Naive thymus-derived CD4-positive, alpha-beta T cell (primary cell): ENCODE results near the gene CNTN5. TPM values are rescaled to one million over a fixed set of nuclear protein-coding genes. Genes with fewer than 3 reads are reported as not detected.

Experiments used
- ATAC-seq: fragments of 150-1000 bp; cut with Tn5 transposase; 2 replicates; pipeline ENCODE4 v1.10.0; 2021; ENCODE audit warnings: mild to moderate bottlenecking, moderate library complexity
- CTCF ChIA-PET: fragments of 350-600 bp; sonication (Branson Sonifier 250); formaldehyde crosslinking; loops from one replicate; lab custom pipeline; 2021; ENCODE audit warnings: antibody characterized with exemption; lab: Charles Lee
- POLR2A ChIA-PET: fragments of 350-600 bp; sonication (Branson Sonifier 250); formaldehyde crosslinking; loops from one replicate; lab custom pipeline; 2021; ENCODE audit warnings: antibody characterized with exemption, inconsistent platforms; lab: Charles Lee
- DNase-seq, 9 donors: peaks; one replicate each; pipeline versions ENCODE4 v3.0.0 to v3.0.0-alpha.2; 2020 to 2022; ENCODE audit warnings: mixed read lengths in 1 of 9
- H3K27ac ChIP-seq: one replicate; pipeline ENCODE4 v1.7.0; 2013; ENCODE audit warnings: mild to moderate bottlenecking, low read depth, low read length, moderate library complexity
- H3K27me3 ChIP-seq, 2 donors: one replicate each; pipeline ENCODE4 v1.7.0; 2013; ENCODE audit warnings: low read length in 2 of 2, mild to moderate bottlenecking in 2 of 2, moderate library complexity in 2 of 2; ENCODE audit not compliant: control insufficient read depth in 2 of 2, insufficient read depth in 2 of 2
- H3K36me3 ChIP-seq, 3 experiments: 1 replicate in 2 of 3; 2 replicates in 1 of 3; pipeline ENCODE4 v1.7.0; 2013; ENCODE audit warnings: low read length in 3 of 3, mild to moderate bottlenecking in 3 of 3, moderate library complexity in 1 of 3; ENCODE audit not compliant: insufficient read depth in 3 of 3, control insufficient read depth in 2 of 3
- H3K4me1 ChIP-seq, 2 donors: one replicate each; pipeline ENCODE4 v1.7.0; 2013; ENCODE audit warnings: low read length in 2 of 2, mild to moderate bottlenecking in 2 of 2, moderate library complexity in 1 of 2; ENCODE audit not compliant: control insufficient read depth in 2 of 2, insufficient read depth in 2 of 2
- H3K4me3 ChIP-seq: 2 replicates; pipeline ENCODE4 v1.7.0; 2013; ENCODE audit warnings: mild to moderate bottlenecking, low read length
- H3K9me3 ChIP-seq, 3 experiments: 1 replicate in 2 of 3; 2 replicates in 1 of 3; pipeline ENCODE4 v1.7.0; 2013; ENCODE audit warnings: low read length in 3 of 3; ENCODE audit not compliant: control insufficient read depth in 2 of 3
- H3K27ac Mint-ChIP-seq, 9 donors: one replicate each; pipeline ENCODE4 v1.8.0; 2020 to 2022; ENCODE audit warnings: mixed read lengths in 9 of 9, mild to moderate bottlenecking in 8 of 9, moderate library complexity in 5 of 9, inconsistent platforms in 2 of 9
- H3K27me3 Mint-ChIP-seq, 5 donors: one replicate each; pipeline ENCODE4 v1.8.0; 2021 to 2022; ENCODE audit warnings: mixed read lengths in 5 of 5, mild to moderate bottlenecking in 1 of 5
- H3K36me3 Mint-ChIP-seq, 5 donors: one replicate each; pipeline ENCODE4 v1.8.0; 2020 to 2022; ENCODE audit warnings: mixed read lengths in 5 of 5, mild to moderate bottlenecking in 3 of 5, inconsistent platforms in 1 of 5
- H3K4me1 Mint-ChIP-seq, 7 donors: one replicate each; pipeline ENCODE4 v1.8.0; 2020 to 2022; ENCODE audit warnings: mixed read lengths in 7 of 7, mild to moderate bottlenecking in 3 of 7, inconsistent platforms in 1 of 7
- H3K4me3 Mint-ChIP-seq, 10 donors: one replicate each; pipeline ENCODE4 v1.8.0; 2020 to 2022; ENCODE audit warnings: mild to moderate bottlenecking in 10 of 10, mixed read lengths in 10 of 10, moderate library complexity in 6 of 10, inconsistent platforms in 2 of 10
- H3K9me3 Mint-ChIP-seq, 11 donors: one replicate each; pipeline ENCODE4 v1.8.0; 2020 to 2022; ENCODE audit warnings: mixed read lengths in 11 of 11, mild to moderate bottlenecking in 4 of 11, inconsistent platforms in 1 of 11, moderate library complexity in 1 of 11
- intact Hi-C, 2 donors: fragments of 100-400 bp; cut with micrococcal nuclease; formaldehyde crosslinking; loops; one replicate each; pipeline ENCODE4 v1.15.1; 2023
- polyA plus RNA-seq, 2 donors: library from polyadenylated mRNA; unstranded; fragments of 300-500 nt; fragmentation: Illumina TruSeq; gene quantifications; one replicate each; pipeline ENCODE4 v1.2.3, GENCODE V29; 2021
- total RNA-seq, 6 experiments: library from RNA in 5 of 6; stranded (reverse) in 5 of 6; gene quantifications; 1 replicate in 5 of 6; 2 replicates in 1 of 6; pipeline ENCODE4 v1.2.3 and lab custom pipeline; 2021 to 2026

The CNTN5 gene
- total and polyA plus RNA-seq, 7 experiments from 2014 or later: not detected

- ATAC-seq (no peak), DNase-seq (no peak)
- H3K27me3 ChIP-seq: no peaks in the 10 kb centered on the region
- Mint-ChIP-seq H3K27ac (no peak overlapping the region), H3K36me3 (no peaks in the 10 kb centered on the region), H3K9me3 (peaks cover 3 to 22% (median 6%) of the 10 kb centered on the region in 11 donors), H3K27me3 (no peaks in the 10 kb centered on the region), H3K4me1 (no peaks in the 10 kb centered on the region), H3K4me3 (no peak overlapping the region)
- no peak overlapping the region for H3K4me3 ChIP-seq
- POLR2A ChIA-PET: no interaction called here
- intact Hi-C loops: no loop called here
- CTCF ChIA-PET: no interaction called here
- no peak overlapping the region for H3K27ac ChIP-seq
- no peaks in the 10 kb centered on the region for H3K36me3 ChIP-seq
- no peaks in the 10 kb centered on the region for H3K4me1 ChIP-seq
- H3K9me3 ChIP-seq: no peaks in the 10 kb centered on the region
Observed at GRCh38 chr11:99987821-99988470, 967.2 kb downstream of the CNTN5 start.

GRCh38 chr11:99988471-99988837 lies 967.7 kb downstream of the CNTN5 start:
- DNase-seq (no peak), ATAC-seq (no peak)
- no peaks in the 10 kb centered on the region for H3K36me3 Mint-ChIP-seq
- no peaks in the 10 kb centered on the region for H3K4me1 ChIP-seq
- no peak overlapping the region for H3K27ac Mint-ChIP-seq
- H3K27me3 ChIP-seq: no peaks in the 10 kb centered on the region
- no peaks in the 10 kb centered on the region for H3K27me3 Mint-ChIP-seq
- intact Hi-C loops: no loop called here
- H3K9me3 ChIP-seq: no peaks in the 10 kb centered on the region
- peaks cover 2 to 17% (median 6%) of the 10 kb centered on the region in 11 donors for H3K9me3 Mint-ChIP-seq
- ChIA-PET POLR2A (no interaction called here), CTCF (no interaction called here)
- H3K4me1 Mint-ChIP-seq: no peaks in the 10 kb centered on the region
- H3K4me3 Mint-ChIP-seq: no peak overlapping the region
- H3K4me3 ChIP-seq: no peak overlapping the region
- no peaks in the 10 kb centered on the region for H3K36me3 ChIP-seq
- H3K27ac ChIP-seq: no peak overlapping the region

GRCh38 chr11:100003985-100004384 lies 983.2 kb downstream of the CNTN5 start:
- Mint-ChIP-seq H3K4me1 (no peaks in the 10 kb centered on the region), H3K36me3 (no peaks in the 10 kb centered on the region), H3K9me3 (peaks cover 0 to 26% (median 9%) of the 10 kb centered on the region in 11 donors), H3K27me3 (no peaks in the 10 kb centered on the region), H3K27ac (no peak overlapping the region), H3K4me3 (no peak overlapping the region)
- H3K27ac ChIP-seq: no peak overlapping the region
- CTCF ChIA-PET: no interaction called here
- no peaks in the 10 kb centered on the region for H3K27me3 ChIP-seq
- POLR2A ChIA-PET: no interaction called here
- H3K4me1 ChIP-seq: no peaks in the 10 kb centered on the region
- ATAC-seq: no peak
- intact Hi-C loops: no loop called here
- DNase-seq: no peak
- no peaks in the 10 kb centered on the region for H3K9me3 ChIP-seq
- H3K36me3 ChIP-seq: no peaks in the 10 kb centered on the region
- H3K4me3 ChIP-seq: no peak overlapping the region

- Mint-ChIP-seq H3K9me3 (peaks cover 0 to 32% (median 9%) of the 10 kb centered on the region in 11 donors), H3K4me1 (no peaks in the 10 kb centered on the region), H3K27ac (no peak overlapping the region), H3K4me3 (no peak overlapping the region), H3K27me3 (no peaks in the 10 kb centered on the region), H3K36me3 (no peaks in the 10 kb centered on the region)
- H3K27me3 ChIP-seq: no peaks in the 10 kb centered on the region
- H3K9me3 ChIP-seq: no peaks in the 10 kb centered on the region
- POLR2A ChIA-PET: no interaction called here
- intact Hi-C loops: no loop called here
- H3K27ac ChIP-seq: no peak overlapping the region
- CTCF ChIA-PET: no interaction called here
- H3K4me1 ChIP-seq: no peaks in the 10 kb centered on the region
- ATAC-seq: no peak
- H3K36me3 ChIP-seq: no peaks in the 10 kb centered on the region
- H3K4me3 ChIP-seq: no peak overlapping the region
- no peak for DNase-seq
Observed at GRCh38 chr11:100004541-100004940, 983.8 kb downstream of the CNTN5 start.

GRCh38 chr11:100008417-100008816 lies 987.7 kb downstream of the CNTN5 start:
- no peak overlapping the region for H3K27ac Mint-ChIP-seq
- POLR2A ChIA-PET: no interaction called here
- Histone ChIP-seq H3K27ac (no peak overlapping the region), H3K36me3 (no peaks in the 10 kb centered on the region), H3K4me3 (no peak overlapping the region), H3K9me3 (no peaks in the 10 kb centered on the region), H3K4me1 (no peaks in the 10 kb centered on the region), H3K27me3 (no peaks in the 10 kb centered on the region)
- no peak for ATAC-seq
- DNase-seq: no peak
- CTCF ChIA-PET: no interaction called here
- intact Hi-C loops: no loop called here
- no peak overlapping the region for H3K4me3 Mint-ChIP-seq
- H3K36me3 Mint-ChIP-seq: no peaks in the 10 kb centered on the region
- H3K4me1 Mint-ChIP-seq: no peaks in the 10 kb centered on the region
- H3K9me3 Mint-ChIP-seq: peaks cover 0 to 41% (median 9%) of the 10 kb centered on the region in 11 donors
- no peaks in the 10 kb centered on the region for H3K27me3 Mint-ChIP-seq

- no peak overlapping the region for H3K4me3 ChIP-seq
- no peaks in the 10 kb centered on the region for H3K9me3 ChIP-seq
- H3K27ac ChIP-seq: no peak overlapping the region
- no peak overlapping the region for H3K27ac Mint-ChIP-seq
- H3K4me1 ChIP-seq: no peaks in the 10 kb centered on the region
- DNase-seq: no peak
- peaks cover 2 to 35% (median 8%) of the 10 kb centered on the region in 11 donors for H3K9me3 Mint-ChIP-seq
- no peak for ATAC-seq
- ChIA-PET POLR2A (no interaction called here), CTCF (no interaction called here)
- H3K4me1 Mint-ChIP-seq: no peaks in the 10 kb centered on the region
- no peaks in the 10 kb centered on the region for H3K27me3 ChIP-seq
- intact Hi-C loops: no loop called here
- H3K36me3 Mint-ChIP-seq: no peaks in the 10 kb centered on the region
- H3K36me3 ChIP-seq: no peaks in the 10 kb centered on the region
- H3K4me3 Mint-ChIP-seq: no peak overlapping the region
- H3K27me3 Mint-ChIP-seq: no peaks in the 10 kb centered on the region
Observed at GRCh38 chr11:100009728-100010127, 989.0 kb downstream of the CNTN5 start.

GRCh38 chr11:100010393-100010792 lies 989.6 kb downstream of the CNTN5 start:
- Histone ChIP-seq H3K36me3 (no peaks in the 10 kb centered on the region), H3K4me3 (no peak overlapping the region), H3K4me1 (no peaks in the 10 kb centered on the region), H3K27ac (no peak overlapping the region), H3K27me3 (no peaks in the 10 kb centered on the region), H3K9me3 (no peaks in the 10 kb centered on the region)
- no peak for DNase-seq
- Mint-ChIP-seq H3K4me1 (no peaks in the 10 kb centered on the region), H3K9me3 (peaks cover 2 to 33% (median 5%) of the 10 kb centered on the region in 11 donors), H3K27me3 (no peaks in the 10 kb centered on the region), H3K36me3 (no peaks in the 10 kb centered on the region), H3K4me3 (no peak overlapping the region), H3K27ac (no peak overlapping the region)
- intact Hi-C loops: no loop called here
- no peak for ATAC-seq
- CTCF ChIA-PET: no interaction called here
- POLR2A ChIA-PET: no interaction called here
